Forelimb muscle (tissue), 1 donor: ENCODE measurements around the gene F2. TPM values are rescaled to one million over a fixed set of nuclear protein-coding genes. Genes with fewer than 3 reads are reported as not detected.
"Not testable (repeated sequence)": the region's sequence is repeated elsewhere in the genome, so short reads cannot be mapped to it uniquely, and the experiment has no call there.

Source experiments
- DNase-seq: peaks from one replicate; pipeline ENCODE4 v3.0.0-alpha.2; 2013; ENCODE audit warnings: low read depth
- polyA plus RNA-seq: library from polyadenylated mRNA; unstranded; fragments of 120-200 nt; gene quantifications from one replicate; pipeline ENCODE4 v1.2.1, GENCODE V29; 2013; ENCODE audit not compliant: insufficient read length

Gene F2
- polyA plus RNA-seq, 1 donor, result not detected

- DNase-seq, result no peak
Observed at GRCh38 chr11:46684367-46684766, 34.6 kb upstream of the F2 start.

DNA sequence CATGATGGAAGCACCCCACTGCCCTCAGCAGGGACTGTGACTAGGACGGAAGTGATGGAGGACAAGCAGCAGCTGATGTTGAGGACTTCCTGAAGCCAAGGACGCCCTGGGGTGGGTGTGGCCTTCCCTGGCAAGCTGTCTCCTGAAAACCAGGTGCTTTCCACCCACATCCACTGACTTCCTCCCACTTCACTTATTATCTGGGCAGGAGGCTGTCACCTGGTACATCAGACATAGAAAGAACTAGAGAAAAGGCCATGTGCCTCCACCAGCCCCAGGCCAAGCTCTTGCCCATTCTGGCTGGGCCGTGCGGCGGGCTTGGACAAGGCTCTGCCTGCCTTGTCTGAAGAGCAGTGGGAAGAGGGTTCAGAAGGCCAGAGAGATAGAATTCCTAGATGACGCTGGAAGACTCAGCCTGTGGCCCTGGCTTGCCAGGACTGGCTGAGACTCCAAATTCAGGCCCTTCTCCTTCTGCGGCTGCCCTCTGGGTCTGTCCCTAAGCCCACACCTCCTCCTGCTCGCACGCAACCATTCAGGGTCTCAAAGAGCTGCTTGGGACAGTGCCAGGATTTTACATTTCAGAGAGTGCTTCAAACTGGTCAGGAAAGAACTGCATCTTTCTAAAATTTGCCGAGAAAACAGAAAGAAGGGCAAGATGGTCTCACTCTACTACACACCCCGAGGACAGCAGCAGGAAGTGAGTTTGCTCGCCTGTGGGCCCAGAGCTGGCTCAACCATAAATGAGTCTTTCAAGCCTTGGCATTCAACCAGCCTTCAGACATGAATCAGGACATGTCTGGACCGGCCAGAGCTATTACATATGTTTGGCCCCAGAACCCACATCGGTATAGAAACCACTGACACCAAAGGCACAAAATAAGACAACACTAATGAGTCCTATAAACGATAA, 31.9 kb upstream of the F2 start:
- no peak for DNase-seq

GRCh38 chr11:46690702-46691101, 28.3 kb upstream of the F2 start:
- no peak for DNase-seq

- DNase-seq, result no peak
Observed at GRCh38 chr11:46692450-46692849, 26.6 kb upstream of the F2 start.

DNA sequence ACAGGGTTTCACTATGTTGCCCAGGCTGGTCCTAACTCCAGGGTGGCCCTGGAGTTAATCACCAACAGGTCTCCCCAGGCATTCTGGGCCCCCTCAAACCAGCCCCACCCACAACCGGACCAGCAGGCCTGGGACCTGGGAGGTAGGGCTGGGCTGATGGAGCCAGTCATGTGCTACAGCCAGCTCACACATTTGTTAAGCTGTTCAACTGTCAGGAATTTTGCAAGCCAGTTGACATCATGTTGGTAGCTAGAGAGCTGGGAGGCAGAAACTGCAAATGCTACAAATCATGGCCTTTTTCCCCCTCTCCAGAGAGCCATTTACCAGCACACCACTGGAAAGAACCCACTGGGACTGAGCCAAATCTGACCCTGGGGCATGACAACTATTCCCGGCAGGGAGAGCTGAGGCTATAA, 25.4 kb upstream of the F2 start:
- DNase-seq, result no peak

DNA sequence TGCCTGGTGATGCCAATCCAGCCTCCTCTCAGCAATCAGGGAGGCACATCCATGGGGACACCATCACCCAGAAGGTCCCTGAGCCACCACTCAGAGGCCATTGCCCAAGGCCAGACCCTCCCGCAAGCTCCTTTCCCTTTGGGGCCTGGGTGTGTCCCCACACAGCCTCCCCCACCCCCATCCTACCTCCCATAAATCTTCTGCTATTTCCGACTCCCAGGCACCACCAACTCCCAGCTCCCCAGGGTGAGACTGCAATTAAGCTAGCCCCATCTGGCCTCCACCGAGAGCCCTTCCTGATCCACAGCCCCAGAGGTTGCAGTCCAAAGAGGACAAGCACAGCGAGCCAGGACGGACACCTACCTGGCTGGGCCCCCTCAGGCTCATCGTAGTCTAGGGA, 24.9 kb upstream of the F2 start:
- DNase-seq, result no peak

DNA sequence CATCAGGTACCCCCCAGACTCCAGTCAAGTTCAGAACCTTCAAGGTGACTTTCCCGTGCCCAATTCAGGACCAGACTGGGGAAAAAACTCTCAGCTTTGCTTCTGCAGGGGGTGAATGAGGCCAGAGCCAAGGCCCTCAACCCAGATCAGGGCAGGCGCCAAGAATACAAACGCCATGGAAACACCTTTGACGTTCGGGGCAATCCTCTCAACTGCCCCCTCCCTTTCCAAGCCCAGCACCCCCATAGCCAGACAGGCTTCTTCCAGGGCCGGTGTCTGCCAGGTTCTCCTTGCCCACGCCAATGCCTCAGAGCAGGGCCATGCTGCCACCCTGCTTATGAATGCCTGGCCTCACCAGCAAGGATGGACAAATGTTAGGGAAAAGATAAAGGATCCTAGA, 24.4 kb upstream of the F2 start:
- DNase-seq, result no peak

DNA sequence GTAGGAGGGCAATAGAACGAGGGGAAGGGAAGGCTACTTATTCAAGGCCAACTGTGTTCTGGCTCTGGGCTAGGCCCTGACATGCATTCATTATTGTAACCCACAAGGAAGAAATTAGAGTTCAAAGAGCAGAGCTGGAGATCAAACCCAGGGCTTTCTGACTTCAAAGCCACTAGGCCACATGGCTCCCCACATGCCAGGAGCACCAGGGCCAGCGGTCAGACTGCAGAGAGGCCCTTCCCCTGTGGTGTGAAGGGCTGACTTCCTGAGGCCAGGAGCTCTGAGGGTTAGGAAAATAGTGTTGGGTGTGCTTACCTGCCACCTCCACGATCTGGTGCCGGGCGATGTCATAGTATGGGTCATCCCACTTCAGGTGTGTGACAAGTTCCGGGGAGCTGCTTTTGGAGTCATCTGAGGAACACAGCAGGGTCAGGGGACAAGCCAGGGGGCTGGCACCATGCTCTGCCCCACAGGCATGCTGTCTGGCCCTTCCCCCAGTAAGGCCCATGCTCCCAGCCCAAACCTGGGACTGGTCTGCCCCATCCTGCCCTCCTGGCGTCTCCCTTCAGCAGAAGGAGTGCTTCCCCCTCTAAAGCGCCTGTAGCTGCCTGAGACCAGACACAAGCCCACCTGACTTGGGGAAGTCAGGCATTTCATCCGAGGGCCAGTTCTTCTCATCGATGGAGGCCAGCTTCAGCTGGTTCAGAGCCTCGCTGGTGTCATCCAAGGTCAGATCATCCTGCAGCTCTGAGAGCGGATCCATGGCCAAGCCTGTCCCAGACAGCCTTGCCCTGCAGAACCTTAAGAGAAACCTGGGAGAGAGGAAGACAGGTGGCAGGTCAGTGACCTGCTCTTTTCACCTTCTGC, 23.4 kb upstream of the F2 start:
- no peak for DNase-seq

- no peak for DNase-seq
Observed at GRCh38 chr11:46696212-46696558, 22.8 kb upstream of the F2 start.

DNA sequence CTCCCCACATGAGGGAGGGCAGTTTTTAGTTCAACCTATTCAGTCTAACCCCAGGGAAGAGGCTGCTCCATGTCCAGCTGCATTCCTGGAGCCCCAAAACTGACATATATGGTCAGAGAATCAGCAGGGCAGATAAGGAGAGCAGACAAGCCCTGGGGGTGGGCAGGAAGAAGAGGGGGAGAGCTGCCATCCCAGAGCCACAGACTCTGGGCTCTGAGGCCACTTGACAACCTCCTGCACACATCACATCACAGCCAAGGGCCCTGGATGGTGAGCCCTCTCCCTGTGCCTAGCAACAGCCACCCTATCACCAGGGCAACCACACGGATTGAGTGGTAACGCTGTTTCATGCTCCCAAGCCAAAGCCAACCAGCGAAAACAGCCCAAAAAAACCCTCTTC, 21.7 kb upstream of the F2 start:
- no peak for DNase-seq

DNA sequence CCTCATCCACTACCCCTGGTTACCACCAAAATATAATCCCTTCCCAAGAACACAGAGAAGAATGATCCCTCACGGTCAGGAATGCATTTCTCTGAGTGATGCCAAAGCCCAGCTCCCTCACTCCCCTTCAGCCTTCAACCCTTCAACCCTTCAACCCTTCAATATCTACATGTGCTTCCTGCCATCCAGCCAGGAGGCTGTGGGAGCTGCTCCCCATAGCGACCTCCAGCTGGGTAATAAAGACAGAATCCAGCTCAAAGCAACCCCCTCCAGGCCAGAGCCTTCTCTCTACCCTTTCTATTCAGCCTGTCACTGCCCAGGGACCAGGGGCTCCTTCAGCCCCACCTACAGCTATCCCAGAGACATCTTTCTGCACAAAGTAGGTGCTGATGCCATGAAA, 21.3 kb upstream of the F2 start:
- DNase-seq, result no peak

- DNase-seq, result no peak
Observed at GRCh38 chr11:46698597-46698996, 20.4 kb upstream of the F2 start.

DNA sequence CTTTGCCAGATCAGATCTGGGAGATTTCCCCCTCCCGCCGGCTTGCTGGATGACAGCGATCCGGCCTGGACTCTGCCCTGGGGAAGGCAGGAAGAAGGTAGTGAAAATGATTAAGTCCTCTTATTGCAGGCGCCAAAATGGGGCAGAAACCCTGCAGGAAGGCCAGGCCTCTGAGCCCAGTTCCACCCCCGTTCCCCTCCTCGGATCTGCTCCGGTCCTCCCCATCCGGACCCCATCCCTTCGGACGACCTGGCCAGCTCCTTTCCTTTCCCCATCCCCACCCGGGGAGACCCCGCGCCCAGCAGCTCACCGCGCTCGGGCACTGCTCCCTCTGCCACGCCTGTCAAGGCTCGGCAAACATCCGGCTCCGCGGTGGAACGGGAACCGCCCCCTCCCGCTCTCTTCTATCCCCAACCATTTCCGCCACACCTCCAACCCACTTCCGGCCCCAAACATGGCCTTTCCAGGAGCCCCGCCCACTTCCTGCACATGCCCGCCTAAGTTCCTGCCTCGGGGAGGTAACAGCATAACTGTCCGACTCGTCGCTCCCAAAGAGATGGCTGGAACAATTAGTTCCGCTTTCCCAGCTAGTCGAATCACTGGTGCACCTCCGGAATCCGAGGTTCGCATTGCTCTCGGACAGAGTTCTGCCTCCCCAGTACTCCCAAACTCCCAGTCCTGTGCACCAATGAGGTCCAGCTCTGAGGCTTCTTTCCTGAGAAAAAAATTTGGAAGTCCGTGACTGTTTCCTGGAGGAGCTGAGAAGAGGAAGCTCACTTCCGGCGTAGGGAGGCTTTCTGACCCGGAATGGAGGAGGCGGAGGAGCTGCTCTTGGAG, 18.6 kb upstream of the F2 start, which contains the start of the genes ARHGAP1 and ZNF408:
ARHGAP1 (minus strand) TSS at position 379 of the 837 bp plus-strand sequence. CDS start 4,512 bp downstream, outside the sequence.
ZNF408 (plus strand) TSS at position 791 of the 837 bp plus-strand sequence; CDS start at position 808, 17 bp downstream.
- peak; percentile 90 for DNase-seq

GRCh38 chr11:46701078-46701654, 17.8 kb upstream of the F2 start:
- no peak for DNase-seq

- no peak for DNase-seq
Observed at GRCh38 chr11:46705070-46705688, 13.8 kb upstream of the F2 start.

DNA sequence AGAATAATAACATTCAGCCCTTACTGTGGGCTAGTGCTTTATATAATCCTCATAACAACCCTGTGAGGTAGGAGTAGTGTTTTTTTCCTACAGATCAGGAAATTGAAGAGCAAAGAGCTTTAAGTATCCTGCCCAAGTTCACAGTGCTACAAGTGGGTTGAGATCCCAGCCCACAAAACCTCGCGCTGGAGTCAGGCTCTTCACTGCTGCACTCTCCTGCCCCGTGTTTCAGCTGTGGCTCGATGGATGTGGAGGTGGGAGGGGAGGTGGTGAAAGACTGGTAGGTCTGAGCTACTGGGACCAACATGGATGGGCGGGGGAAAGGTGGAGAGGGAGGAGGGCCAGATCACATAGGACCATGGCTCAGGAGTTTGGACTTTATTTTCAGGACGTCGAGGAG, 12.1 kb upstream of the F2 start:
- no peak for DNase-seq

DNA sequence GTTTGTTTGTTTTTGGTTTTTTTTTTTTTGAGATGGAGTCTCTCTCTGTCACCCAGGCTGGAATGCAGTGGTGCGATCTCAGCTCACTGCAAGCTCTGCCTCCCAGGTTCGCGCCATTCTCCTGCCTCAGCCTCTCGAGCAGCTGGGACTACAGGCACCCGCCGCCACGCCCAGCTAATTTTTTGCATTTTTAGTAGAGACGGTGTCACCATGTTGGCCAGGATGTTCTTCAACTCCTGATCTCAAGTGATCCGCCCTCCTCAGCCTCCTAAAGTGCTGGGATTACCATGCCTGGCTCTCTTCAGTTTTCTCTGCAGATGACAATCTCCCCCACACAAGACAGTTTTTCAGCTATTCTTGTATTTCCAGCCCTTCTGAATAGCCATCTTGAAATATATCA, 9.7 kb upstream of the F2 start:
- DNase-seq, result not testable (repeated sequence)

DNA sequence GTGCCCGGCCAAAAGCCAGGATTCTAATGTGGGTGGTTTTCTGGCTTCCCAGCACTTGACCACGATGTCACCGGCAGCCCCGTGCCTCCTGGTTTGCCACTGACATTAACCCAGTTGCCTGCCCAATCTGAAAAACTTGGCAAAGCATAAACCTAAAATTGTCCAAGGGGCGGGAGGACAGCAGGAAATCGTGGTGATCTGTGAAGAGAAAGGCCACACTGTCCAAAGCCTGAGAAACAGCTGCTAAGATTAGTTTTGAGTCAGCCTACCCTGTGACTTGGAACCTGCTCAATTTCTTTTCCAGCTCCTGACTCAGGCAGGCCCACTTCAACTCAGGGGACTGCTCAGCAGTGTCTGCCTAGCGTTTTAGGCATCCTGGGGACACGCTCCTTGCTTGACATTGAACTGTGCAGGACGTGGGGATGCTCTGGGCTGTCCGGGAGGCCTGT, 8.2 kb upstream of the F2 start:
- DNase-seq, result peak; percentile 64

DNA sequence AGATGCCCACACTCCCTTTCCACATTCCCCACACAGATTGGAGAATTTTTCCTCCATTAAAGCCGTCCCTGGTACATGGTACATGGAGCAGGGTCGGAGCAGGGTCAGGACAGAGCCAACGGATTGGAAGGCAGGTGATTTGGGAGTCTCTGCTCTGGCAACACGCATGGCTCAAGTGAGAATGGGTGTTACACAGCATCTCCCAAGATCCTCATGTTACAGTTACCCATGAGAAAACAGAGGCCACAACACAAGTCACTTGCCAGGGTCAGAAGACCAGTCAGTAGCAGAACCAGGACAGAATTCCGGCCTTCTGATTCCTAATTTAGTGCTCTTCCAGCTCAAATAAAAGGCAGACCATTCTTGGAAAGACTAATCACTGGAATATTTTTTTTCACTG, 7.7 kb upstream of the F2 start:
- no peak for DNase-seq

DNA sequence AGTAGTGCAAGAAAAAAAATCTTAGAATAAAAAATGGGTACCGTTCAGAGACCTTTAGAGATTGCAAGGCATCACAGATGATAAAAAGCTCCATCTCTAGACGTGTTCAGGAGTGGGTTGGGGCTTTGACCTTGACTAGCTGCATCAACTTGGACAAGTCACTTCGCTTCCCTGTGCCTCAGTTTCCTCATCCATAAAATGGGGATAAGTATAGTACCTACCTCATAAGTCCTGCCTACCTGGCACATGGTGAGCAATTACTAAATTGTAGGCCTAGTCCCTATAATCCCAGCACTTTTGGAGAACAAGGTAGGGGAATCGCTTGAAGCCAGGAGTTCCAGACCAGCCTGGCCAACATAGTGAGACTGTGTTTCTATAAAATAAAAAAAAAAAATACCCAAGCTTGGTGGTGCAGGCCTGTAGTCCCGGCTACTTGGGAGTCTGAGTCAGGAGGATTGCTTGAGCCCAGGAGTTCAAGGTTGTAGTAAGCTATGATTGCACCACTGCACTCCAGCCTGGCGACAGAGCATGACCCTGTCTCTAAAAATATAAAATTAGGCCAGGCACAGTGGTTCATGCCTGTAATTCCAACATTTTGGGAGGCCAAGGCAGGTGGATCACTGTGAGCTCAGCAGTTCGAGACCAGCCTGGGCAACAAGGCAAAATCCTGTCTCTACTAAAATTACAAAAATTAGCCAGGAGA, 6.0 kb upstream of the F2 start:
- DNase-seq, result no peak
